ENCODE data around the gene NUP153. TPM values are rescaled to one million over a fixed set of nuclear protein-coding genes. Genes with fewer than 3 reads are reported as not detected.

NUP153 gene
- total RNA-seq, 2 experiments from 2014 or later = 72.5 to 88.0 TPM

- peaks cover 26% of the 10 kb centered on the region for H4K20me1 ChIP-seq (ENCODE audit: insufficient read depth, low read length)
- H3K9me3 ChIP-seq (ENCODE audit: low read length) = no peaks in the 10 kb centered on the region
- H3K27ac ChIP-seq (ENCODE audit: low read depth, low read length, poor library complexity, severe bottlenecking) = peak overlapping the region; percentile 20
- intact Hi-C loops (cut with micrococcal nuclease; ENCODE audit: unreplicated experiment) = no loop called here
- H3K36me3 ChIP-seq (ENCODE audit: insufficient read depth, low read length) = peaks cover 99% of the 10 kb centered on the region
- ChIA-PET POLR2A (interaction anchor here (1.2 to 2.0 kb wide), 2 partner anchors 26 to 28 kb away, joined by 3 to 6 read pairs; no protein-coding TSS in a partner anchor), CTCF (ENCODE audit: unreplicated experiment) (interaction anchor here (0.6 to 0.7 kb wide), 2 partner anchors 16 to 73 kb away, joined by 3 to 4 read pairs; no protein-coding TSS in a partner anchor)
- H2AFZ ChIP-seq (ENCODE audit: low read length) = no peak overlapping the region
- TF ChIP-seq CTCF (conservative IDR thresholded peaks at IDR 0.05; ENCODE audit: low read length) (no peak), EZH2phosphoT487 (IDR thresholded peaks at IDR 0.05; ENCODE audit: borderline replicate concordance, low read depth, low read length) (no peak)
- BruUV-seq (replicated peaks) = TSS peak; percentile 46
- H3K9me2 ChIP-seq (ENCODE audit: insufficient read depth, low read length) = no peaks in the 10 kb centered on the region
- H3K4me1 ChIP-seq (ENCODE audit: insufficient read depth, low read length, poor library complexity, severe bottlenecking) = peaks cover 19% of the 10 kb centered on the region
- peak; percentile 51 for DNase-seq (ENCODE audit: low spot score)
- peaks cover 85% of the 10 kb centered on the region for H3K79me2 ChIP-seq (ENCODE audit: insufficient read depth, low read depth, low read length)
- no peak overlapping the region for H3K4me3 ChIP-seq (ENCODE audit: low read depth, low read length, poor library complexity, severe bottlenecking)
- H3K4me2 ChIP-seq (ENCODE audit: low read length) = peak overlapping the region; percentile 10; the same call in 1 of the 2 replicates
Measured at GRCh38 chr6:17628873-17629272, 77.9 kb downstream of the NUP153 start.

GRCh38 chr6:17624396-17624795 is 82.3 kb downstream of the NUP153 start:
- ChIA-PET POLR2A (interaction anchor here (0.7 kb wide), 1 partner anchor 58 kb away, joined by 3 read pairs; no protein-coding TSS in a partner anchor), CTCF (ENCODE audit: unreplicated experiment) (no interaction called here)
- Histone ChIP-seq H3K4me1 (ENCODE audit: insufficient read depth, low read length, poor library complexity, severe bottlenecking) (peaks cover 31% of the 10 kb centered on the region), H3K79me2 (ENCODE audit: insufficient read depth, low read depth, low read length) (peaks cover 94% of the 10 kb centered on the region), H4K20me1 (ENCODE audit: insufficient read depth, low read length) (peaks cover 19% of the 10 kb centered on the region), H3K27ac (ENCODE audit: low read depth, low read length, poor library complexity, severe bottlenecking) (no peak overlapping the region), H3K4me2 (ENCODE audit: low read length) (no peak overlapping the region), H3K9me2 (ENCODE audit: insufficient read depth, low read length) (no peaks in the 10 kb centered on the region), H3K9me3 (ENCODE audit: low read length) (no peaks in the 10 kb centered on the region), H2AFZ (ENCODE audit: low read length) (no peak overlapping the region), H3K4me3 (ENCODE audit: low read depth, low read length, poor library complexity, severe bottlenecking) (no peak overlapping the region), H3K36me3 (ENCODE audit: insufficient read depth, low read length) (peaks cover 99% of the 10 kb centered on the region)
- intact Hi-C loops (cut with micrococcal nuclease; ENCODE audit: unreplicated experiment) = no loop called here
- TF ChIP-seq CTCF (conservative IDR thresholded peaks at IDR 0.05; ENCODE audit: low read length) (no peak), EZH2phosphoT487 (IDR thresholded peaks at IDR 0.05; ENCODE audit: borderline replicate concordance, low read depth, low read length) (no peak)
- DNase-seq (ENCODE audit: low spot score) = no peak
- no TSS peak for BruUV-seq (replicated peaks)

- CTCF ChIA-PET (ENCODE audit: unreplicated experiment) = no interaction called here
- TF ChIP-seq EZH2phosphoT487 (IDR thresholded peaks at IDR 0.05; ENCODE audit: borderline replicate concordance, low read depth, low read length) (no peak), CTCF (conservative IDR thresholded peaks at IDR 0.05; ENCODE audit: low read length) (no peak)
Measured at GRCh38 chr6:17622144-17622543, 84.6 kb downstream of the NUP153 start.

More at GRCh38 chr6:17622144-17622543, 84.6 kb downstream of the NUP153 start:
- POLR2A ChIA-PET = interaction anchor here (1.3 to 2.3 kb wide), 2 partner anchors 12 to 21 kb away, joined by 8 to 10 read pairs; partner anchors contain the start of gene FAM8A1
- Histone ChIP-seq H3K9me2 (ENCODE audit: insufficient read depth, low read length) (no peaks in the 10 kb centered on the region), H3K36me3 (ENCODE audit: insufficient read depth, low read length) (peaks cover 97% of the 10 kb centered on the region), H3K27ac (ENCODE audit: low read depth, low read length, poor library complexity, severe bottlenecking) (no peak overlapping the region), H3K4me2 (ENCODE audit: low read length) (no peak overlapping the region), H2AFZ (ENCODE audit: low read length) (no peak overlapping the region), H3K4me1 (ENCODE audit: insufficient read depth, low read length, poor library complexity, severe bottlenecking) (peaks cover 22% of the 10 kb centered on the region), H3K9me3 (ENCODE audit: low read length) (no peaks in the 10 kb centered on the region), H4K20me1 (ENCODE audit: insufficient read depth, low read length) (peaks cover 8% of the 10 kb centered on the region; the same call in 1 of the 2 replicates), H3K79me2 (ENCODE audit: insufficient read depth, low read depth, low read length) (peaks cover 95% of the 10 kb centered on the region), H3K4me3 (ENCODE audit: low read depth, low read length, poor library complexity, severe bottlenecking) (no peak overlapping the region)
- BruUV-seq (replicated peaks) = no TSS peak
- intact Hi-C loops (cut with micrococcal nuclease; ENCODE audit: unreplicated experiment) = no loop called here
- DNase-seq (ENCODE audit: low spot score) = no peak

All from OCI-LY7 (cell line).